HG03342 (cell line): Measurements from ENCODE around the gene KNDC1.

Experiments
- ATAC-seq: cut with Tn5 transposase; IDR thresholded peaks from one replicate; pipeline ENCODE4 v1.9.1; 2021; ENCODE audit warnings: mild to moderate bottlenecking, moderate library complexity; ENCODE audit not compliant: unreplicated experiment

KNDC1 gene

DNA sequence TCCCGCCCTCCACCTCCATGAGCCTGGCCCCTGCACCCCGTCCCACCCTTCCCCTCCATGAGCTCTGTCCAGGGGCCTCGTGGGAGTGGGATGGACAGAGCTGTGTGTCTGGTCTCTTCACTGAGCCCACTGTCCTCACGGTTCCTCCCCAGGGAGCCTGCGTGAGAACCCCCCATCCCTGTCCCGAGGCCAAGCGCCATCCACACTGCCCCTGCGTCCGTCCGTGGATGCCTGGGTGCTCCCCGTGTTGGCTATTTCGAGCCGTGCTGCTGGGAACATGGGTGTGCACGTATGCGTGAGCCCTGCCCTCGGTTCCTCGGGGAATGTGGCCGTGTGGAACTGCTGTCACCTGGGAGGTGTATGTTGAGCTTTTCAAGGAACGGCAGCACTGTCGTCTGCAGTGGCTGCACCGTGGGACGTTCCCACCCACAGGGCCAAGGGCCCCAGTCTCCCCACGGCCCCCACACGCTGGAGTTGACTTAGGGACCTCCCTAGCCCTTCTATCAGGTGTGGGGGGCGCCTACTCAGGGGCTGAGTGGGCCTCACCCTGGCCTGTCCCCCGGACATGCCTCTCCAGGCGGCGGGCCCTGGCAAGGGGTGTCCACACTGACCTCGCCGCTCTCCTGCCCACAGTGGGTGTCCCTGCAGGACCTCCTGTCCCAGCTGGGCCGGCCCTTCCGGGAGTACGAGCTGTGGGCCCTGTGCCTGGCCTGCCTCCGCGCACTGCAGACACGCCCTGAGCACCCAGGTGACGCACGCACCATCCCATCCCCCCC, 28.1 kb downstream of the KNDC1 start:
- ATAC-seq: no peak

DNA sequence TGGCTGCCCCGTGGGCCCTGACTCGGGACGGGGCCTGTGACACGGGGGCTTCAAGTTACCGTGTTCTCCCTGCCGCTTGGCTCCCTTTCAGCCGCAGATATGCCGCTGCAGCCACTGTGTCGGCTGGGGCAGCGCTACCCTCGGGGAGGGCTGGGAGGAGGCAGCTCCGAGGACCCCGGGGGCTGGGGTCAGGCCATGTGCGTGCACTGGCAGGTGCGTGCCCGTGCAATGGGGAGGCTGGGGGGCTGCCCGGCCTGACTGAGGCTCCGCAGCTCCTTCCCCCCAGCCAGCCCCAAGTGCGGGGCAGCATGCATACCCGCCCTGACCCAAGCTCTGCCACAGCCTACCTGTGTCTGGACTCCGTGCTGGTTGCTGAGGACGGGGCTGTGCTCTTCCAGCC, 29.2 kb downstream of the KNDC1 start:
- ATAC-seq: no peak

DNA sequence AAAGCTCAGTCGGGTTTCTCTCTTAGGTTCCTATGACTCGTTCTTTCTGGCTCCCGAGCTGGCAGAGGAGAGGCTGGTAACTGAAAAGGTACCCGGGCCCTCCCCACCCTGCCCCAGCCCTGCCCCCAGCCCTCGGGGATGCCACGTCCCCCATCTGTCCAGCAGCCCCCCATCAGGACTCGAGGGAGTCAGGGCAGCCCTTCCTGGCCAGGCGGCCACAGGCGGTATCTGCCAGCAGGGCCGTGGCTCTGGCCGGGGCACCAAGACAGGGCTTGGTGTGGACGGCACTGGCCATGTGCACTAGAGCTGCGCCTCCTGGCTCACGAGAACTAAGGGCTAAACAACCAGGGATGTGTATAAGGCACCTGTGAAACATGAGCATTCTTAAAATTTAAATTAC, 29.7 kb downstream of the KNDC1 start:
- no peak for ATAC-seq

DNA sequence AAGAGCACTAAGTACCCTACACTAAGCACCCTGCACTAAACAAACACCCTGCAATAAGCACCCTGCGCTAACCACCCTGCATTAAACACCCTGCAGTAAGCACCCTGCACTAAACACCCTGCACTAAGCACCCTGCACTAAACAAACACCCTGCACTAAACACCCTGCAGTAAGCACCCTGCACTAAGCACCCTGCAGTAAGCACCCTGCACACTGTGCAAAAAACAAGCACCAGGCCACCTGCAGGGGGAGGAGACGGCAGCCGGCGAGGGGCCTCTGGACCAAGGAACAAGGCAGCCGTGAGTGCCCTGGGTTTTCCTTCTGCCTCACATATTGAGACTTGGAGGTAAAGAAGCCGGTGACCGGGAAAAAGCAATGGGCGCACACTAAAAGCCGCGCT, 30.2 kb downstream of the KNDC1 start:
- ATAC-seq: no peak

DNA sequence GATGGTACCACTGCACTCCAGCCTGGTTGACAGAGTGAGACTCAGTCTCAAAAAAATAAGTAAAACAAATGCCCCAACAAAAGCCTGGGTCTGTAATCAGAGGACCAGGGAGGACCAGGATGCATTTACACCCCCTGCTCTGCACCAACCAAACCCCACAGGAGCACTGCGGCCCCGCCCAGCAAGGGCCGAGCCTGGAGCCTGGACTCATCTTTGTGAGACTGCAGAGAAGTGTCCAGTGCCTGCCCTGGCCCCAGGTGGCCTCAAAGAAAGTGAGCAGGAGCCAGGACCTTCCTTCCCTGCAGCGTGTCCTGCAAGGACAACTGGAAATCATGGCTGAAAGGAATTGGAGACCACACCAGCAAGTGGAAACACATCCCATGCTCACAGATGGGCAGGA, 31.6 kb downstream of the KNDC1 start:
- ATAC-seq: no peak

DNA sequence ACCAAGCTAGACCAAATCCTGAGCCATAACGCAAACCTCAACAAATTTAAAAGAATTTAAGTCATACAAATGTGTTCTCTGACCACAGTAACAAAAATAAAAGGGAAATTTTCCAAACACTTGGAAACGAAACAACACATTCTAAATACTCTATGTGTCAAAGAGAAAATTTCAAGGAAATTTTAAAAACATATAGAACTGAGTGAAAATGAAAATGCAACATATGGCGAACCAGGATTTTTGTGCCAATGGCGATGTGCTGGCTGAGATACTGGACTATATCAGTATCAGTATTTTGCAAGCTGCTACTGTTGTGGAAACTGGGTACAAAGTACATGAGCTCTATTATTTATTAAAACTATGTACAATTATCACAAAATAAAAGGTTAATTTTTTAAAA, 34.1 kb downstream of the KNDC1 start:
- ATAC-seq: no peak

DNA sequence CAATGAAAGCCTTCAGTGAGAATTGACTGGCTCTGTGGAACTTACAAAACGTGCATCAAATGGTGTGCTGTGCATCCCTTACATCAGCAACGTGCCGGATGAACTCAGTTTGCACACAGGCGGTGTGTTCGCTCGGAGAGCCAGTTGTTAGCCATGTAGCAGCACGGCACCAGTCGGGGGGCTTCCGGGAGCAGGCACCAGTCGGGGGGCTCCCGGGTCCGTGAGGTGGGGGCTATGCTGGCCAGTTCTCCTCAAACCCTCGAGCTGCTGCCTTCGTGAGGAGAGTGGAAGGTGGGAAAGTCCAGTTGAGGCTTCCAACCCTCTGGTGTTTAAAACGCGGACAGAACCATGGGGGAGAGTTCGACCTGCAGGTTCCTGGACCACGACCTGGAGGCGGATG, 35.1 kb downstream of the KNDC1 start:
- no peak for ATAC-seq

DNA sequence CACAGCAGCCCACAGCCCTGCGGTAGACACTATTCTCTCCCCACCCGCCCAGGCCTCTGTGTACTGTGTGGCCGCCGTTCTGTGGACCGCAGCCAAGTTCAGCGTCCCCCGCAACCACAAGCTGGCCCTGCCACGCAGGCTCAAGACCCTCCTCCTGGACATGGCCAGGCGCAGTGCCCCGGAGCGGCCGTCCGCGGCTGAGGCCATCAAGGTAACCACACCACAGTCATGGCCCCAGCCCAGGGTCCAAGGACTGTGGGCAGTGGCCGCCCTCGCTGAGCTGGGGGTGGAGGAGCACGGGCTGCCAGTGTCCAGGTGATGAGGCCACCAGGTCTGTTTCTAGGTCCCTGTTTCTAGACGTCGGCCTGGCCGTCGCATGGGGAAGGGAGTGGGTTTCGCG, 35.6 kb downstream of the KNDC1 start:
- no peak for ATAC-seq

DNA sequence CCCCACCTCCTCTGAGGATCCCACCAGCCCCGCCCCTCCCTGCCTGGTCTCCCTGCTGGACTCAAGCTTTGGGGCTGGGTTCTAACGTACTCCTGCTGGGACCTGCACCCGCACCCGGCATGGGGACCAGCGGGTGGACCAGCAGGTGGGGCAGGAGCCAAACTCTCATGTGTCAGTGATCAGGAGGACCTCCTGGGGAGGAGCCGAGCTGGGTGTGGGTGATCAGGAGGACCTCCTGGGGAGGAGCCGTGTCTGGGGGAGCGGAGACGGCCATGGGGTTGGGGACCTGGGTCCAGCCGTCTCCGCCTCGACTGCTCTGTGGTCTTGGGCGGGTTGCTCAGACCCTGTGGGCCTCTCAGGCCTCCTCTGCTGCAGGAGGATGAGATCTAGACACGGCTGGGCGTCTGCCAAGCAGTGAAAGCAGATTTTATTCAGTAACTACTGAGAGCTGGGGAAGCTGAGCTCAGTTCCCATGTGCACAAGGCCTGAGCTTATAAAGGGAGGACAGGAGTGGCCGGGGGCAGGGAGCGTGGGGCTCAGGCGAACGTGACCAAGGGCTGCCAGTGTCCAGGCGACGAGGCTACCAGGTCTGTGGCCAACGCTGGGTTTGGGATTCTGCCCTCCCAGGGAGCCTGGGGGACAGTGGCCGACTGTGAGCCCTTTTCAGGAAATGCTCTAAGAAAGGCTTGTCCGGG, 36.3 kb downstream of the KNDC1 start:
- no peak for ATAC-seq

DNA sequence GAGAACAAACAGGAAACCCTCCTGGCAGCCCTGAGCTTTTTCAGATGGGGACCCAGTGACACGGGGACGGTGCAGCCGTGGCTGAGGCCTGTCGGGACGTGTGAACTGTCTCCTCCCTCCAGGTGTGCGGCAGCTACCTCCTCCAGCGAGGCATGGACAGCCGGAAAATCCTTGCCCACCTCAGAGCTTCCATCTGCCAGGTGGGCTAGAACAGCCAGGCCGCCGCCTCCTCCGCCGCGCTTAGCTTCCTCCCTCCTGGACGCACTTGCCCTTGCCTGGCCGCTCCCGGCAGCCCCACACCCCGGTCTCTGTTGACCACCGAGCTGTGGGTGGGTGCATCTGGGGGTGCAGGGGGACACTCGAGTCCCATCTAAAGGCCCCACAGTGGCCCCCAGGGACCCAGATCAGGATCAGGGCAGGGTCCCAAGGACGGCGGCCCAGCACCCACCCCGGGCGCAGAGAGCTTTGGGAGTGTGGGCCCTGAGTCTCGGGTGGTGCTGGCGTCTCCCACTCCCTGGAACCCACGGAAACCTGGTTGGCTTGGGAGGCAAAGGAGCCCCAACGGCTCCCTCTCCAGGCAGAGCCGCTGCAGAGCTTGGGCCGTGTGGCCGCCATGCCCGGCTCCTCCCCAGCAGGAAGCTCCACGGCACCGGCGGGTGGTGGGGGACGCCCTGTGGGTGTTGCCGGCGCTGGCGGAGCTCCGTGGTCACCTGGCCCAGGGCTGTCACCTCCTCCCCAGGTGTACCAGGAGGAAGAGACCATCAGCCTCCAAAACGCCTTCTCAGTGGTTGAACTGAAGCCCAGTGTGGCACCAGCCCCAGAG, 37.1 kb downstream of the KNDC1 start:
- no peak for ATAC-seq

DNA sequence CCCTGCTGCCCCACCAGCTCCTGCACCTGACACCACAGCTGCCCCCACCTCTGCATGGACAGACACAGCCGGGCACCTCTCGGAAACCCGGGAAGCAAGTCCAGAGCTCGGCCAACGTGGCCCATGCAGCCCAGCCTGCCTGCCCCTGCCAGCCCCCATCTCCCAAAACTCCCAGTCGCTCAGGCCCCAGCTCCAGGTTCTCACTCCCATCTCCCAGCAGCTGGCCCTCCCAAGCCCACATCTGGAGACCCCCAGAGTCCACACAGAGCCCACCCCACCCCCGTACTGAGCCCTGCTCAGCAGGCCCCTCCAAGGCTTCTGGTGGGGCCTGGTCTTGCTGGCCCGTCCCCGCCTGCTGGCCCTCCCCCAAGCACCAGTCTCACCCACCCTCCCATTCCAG, 37.8 kb downstream of the KNDC1 start:
- no peak for ATAC-seq

DNA sequence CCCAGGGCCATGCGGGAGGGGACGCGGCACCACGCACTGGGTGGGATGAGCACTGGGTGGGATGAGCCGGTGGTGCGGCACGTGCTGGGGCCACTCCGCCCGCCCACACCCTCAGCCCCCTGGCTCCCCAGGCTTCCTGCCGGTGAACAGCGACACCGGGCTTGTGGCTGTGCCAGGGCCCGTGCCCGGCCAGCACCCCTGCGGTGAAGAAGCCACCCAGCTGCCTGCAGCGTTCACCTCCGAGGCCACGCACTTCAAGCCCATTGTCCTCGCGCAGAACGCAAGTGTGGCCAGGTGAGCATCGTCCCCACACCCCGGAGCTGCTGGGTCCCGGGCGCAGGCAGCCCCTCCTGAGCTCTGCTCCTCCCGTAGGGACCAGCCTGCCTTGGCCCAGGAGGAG, 38.2 kb downstream of the KNDC1 start:
- no peak for ATAC-seq

DNA sequence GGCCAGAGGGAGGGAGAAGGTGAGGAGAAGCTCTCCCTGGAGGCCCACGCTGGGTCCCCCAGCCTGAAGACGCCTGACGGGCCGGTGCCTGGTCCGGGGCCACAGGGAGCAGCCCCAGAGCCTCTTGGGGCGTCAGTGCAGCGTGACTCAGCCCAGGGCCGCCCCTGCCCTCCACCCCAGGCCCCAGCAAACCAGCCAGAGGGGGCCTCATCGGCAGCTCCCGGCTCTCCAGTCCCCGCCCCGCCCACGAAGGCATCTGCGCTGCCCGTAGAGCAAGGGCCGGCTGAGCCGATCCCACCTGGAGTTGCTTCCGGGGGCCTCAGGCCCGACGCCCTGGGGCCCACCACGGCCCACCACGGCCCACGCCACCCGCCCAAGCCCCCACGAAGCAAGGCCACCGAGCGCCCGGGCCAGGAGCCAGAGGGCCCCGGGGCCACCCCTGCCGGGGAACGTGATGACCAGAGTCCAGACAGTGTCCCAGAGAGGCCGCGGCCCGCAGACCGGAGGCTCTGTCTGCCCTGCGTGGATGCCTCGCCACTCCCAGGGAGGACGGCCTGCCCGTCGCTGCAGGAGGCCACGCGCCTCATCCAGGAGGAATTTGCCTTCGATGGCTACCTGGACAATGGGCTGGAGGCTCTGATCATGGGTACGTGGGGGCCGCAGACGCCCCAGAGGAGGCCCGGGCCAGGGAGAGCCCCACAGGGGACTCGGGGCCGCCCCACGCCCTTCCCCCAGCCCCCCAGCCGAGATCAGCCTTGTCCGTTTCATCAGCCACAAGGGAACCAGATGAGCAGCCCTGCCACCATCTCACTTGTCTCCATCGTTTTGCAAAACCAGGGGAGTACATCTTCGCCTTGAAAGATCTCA, 38.8 kb downstream of the KNDC1 start:
- ATAC-seq: no peak

DNA sequence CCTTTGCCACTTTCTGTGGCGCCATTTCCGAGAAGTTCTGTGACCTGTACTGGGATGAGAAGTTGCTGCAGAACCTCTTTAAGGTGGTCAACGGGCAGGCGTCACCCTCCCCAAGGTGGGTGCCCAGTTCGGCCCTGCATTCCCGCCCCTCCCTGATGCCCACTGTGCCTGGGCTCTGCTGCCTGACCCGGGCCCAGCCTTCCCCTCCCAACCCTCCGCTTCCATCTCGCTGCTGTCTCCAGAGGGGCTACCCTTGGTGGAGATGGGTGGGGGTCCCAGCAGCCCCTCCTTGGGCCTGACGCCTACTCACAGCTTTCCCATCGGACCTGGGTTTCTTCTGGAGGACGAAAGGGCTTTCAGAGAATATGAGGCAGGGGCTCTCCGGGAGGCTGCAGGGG, 39.5 kb downstream of the KNDC1 start:
- no peak for ATAC-seq

DNA sequence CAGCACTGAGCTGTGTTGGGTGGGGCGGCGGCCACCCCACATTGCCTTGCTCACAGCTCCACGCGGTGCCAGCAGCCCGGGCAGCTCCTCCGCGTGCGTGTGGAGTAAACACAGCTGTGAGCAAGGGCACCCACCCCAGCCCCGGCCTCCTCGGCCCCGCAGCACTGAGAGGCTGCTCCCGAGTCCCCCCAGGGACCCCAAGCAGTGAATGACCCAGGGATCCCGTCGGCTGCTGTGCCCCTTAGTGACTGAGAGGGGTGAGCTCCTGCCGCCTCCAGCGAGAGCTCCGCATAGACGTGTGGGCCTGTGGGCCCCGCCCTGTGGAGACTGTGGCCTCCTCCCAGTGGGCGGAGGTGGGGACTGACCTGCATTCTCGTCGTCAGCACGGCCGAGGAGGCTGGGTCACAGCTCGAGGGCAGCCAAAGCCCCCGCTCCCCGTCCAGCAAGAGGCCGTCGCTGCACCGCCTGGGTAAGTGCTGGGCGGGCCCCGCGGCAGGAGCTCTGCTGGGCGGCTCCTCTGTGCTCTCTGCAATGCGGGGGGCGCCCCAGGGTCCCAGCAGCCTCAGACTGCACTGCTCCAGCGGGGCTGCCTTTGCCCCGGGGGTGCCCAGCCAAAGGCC, 40.1 kb downstream of the KNDC1 start:
- ATAC-seq: no peak

DNA sequence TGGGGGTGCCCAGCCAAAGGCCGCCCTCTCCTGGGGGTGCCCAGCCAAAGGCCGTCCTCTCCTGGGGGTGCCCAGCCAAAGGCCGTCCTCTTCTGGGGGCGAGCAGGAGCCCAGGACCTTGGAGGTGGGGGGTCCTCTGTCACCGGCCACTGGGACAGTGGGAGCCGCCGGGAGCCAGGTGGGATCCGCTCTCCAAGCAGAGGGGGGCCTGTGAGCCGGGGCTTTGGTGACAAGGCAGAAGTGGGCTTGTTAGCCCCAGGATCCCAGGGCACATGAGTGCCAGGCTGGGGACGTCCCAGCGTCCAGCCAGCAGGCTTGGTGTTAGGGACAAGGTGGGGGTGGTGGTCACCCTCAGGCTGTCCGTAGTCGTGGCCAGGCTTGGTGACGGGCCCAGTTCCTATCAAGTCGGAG, 40.6 kb downstream of the KNDC1 start:
- ATAC-seq: no peak

DNA sequence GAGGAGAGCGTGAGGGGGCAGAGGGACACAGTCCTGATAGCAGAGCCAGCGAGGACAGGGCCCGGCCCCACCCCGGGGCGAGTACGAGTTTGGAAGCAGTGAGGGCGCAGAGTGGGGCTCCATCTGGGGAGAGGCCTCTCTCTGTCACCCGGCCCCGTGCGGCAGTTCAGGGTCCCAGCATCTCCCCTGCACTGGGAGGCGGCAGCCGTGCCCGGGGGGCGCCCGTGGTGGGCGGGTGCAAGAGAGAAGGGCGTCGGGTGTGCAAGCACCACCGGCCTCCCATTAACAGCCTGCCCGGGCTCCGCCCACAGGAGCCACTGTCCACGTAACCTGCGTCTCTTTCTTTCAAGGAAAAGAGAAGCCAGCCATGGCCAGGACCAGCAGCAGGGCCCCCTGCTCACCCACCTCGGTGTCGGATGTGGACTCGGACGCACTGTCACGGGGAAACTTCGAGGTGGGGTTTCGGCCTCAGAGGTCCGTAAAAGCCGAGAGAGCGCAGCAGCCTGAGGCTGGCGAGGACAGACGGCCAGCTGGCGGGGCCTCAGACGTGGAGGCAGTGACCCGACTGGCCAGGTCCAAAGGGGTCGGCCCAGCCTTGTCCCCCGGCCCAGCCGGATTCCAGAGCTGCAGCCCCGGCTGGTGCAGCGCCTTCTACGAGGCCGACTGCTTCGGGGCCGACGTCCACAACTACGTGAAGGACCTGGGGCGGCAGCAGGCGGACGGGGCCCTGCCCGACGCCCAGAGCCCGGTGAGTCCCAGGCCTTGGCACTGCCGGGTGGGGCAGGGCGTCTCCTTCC, 41.3 kb downstream of the KNDC1 start:
- ATAC-seq: no peak

DNA sequence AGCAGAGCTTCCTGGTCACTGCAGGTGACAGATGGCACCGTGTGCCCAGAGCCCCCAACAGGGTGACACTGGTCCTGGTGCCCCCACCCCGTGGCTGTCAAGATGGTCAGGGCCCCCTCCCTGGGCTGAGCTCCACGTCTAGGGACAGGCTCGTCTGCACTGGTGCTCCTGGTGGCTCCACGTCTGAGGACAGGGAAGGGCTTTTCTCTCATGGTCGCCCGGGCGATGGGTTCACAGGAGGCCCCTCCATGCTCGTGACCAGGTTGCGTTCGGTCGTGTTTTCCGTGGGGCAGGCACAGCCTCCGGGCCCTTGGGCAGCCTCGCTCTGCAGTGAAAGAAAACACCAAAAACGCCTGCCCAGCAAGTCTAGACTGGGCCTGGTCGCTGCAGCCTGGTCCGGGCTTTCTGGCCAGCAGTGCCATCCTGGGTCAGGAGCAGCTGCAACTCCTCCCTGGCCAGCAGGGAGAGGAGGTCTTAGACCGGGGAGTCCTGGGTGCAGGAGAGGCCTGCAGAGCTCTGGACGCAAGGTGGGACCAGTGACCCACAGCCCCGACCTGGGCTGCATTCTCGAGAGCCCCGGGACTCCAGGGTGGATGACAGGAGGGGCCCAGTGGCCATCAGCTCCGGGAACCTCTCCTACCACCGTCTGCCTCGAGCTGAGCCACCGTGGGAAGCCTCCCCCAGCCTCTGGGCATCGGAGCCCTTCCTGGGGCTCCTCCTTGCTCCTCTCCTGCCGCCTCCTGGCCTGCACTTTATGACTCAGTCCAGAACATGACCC, 42.1 kb downstream of the KNDC1 start:
- ATAC-seq: no peak
